Neutrophil (primary cell): Measurements from ENCODE around the gene NEK11.

ENCODE experiments used
- H3K27ac ChIP-seq: fragments of 200-600 bp; sonication (generic); 2 replicates; pipeline ENCODE4 v1.5.1; 2016; ENCODE audit warnings: mild to moderate bottlenecking, moderate library complexity
- H3K27me3 ChIP-seq: fragments of 200-600 bp; sonication (generic); 2 replicates; pipeline ENCODE4 v1.6.0; 2016; ENCODE audit warnings: mild to moderate bottlenecking
- H3K36me3 ChIP-seq: fragments of 200-600 bp; sonication (generic); 2 replicates; pipeline ENCODE4 v1.5.1; 2017
- H3K4me1 ChIP-seq, 2 experiments: fragments of 200-600 bp in 1 of 2; sonication (generic) in 1 of 2; 1 replicate in 1 of 2; 2 replicates in 1 of 2; pipeline versions ENCODE4 v1.5.1 to v1.6.1; 2013 to 2016; ENCODE audit warnings: low read depth in 1 of 2, low read length in 1 of 2, mild to moderate bottlenecking in 1 of 2, moderate library complexity in 1 of 2; ENCODE audit not compliant: control insufficient read depth in 1 of 2, insufficient read depth in 1 of 2
- H3K4me3 ChIP-seq, 2 experiments: fragments of 200-600 bp in 1 of 2; sonication (generic) in 1 of 2; 1 replicate in 1 of 2; 2 replicates in 1 of 2; pipeline ENCODE4 v1.5.1; 2013 to 2016; ENCODE audit warnings: low read depth in 1 of 2, low read length in 1 of 2, mild to moderate bottlenecking in 1 of 2, moderate library complexity in 1 of 2
- H3K9me3 ChIP-seq: fragments of 200-600 bp; sonication (generic); 2 replicates; pipeline ENCODE4 v1.5.1; 2016
- TF ChIP-seq, protein P1 (sequence below): fragments of 200-600 bp; sonication (generic); IDR thresholded peaks from 2 replicates; pipeline ENCODE4 v1.5.1; 2016; ENCODE audit warnings: antibody characterized with exemption

NEK11 gene

DNA sequence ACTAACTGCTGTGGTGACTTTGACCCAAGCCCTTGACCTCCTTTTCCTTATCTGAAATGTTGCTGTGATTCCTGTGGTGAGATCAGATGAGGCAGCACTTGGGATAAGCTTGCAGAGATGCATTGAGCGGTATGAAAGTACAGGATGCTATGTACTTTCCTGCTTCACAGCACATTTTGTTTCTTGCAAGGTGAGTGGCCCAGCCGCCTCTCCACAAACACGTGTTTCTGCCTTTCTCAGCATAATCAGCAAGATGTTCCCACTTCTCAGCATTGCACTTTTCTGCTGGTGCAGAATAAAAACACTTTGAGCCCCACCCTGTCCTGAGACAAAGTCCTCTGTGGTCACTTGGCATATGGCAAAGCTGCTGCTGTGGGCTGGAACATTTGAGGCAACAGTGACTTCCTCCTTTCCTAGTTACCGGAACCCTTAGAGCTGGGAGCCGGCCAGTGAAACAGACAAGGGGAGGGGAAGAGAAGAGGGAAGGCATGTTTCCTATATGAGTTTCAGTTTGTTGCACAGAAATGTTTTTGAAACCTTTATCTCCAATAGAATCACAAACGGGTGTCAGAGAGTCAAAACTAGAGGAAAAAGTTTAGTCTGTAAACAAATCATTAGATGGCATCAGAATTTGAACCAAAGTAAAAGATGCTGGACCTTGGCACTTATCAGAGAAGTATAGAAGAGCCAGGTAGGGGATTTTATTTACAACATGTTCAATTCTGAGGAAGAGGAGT, 359.9 kb downstream of the NEK11 start:
- H3K27me3 ChIP-seq = no peaks in the 10 kb centered on the region
- no peaks in the 10 kb centered on the region for H3K9me3 ChIP-seq
- peak overlapping the region; percentile 36 to 52 for H3K4me3 ChIP-seq
- H3K27ac ChIP-seq = peak overlapping the region; percentile 80
- TF ChIP-seq, protein P1, sequence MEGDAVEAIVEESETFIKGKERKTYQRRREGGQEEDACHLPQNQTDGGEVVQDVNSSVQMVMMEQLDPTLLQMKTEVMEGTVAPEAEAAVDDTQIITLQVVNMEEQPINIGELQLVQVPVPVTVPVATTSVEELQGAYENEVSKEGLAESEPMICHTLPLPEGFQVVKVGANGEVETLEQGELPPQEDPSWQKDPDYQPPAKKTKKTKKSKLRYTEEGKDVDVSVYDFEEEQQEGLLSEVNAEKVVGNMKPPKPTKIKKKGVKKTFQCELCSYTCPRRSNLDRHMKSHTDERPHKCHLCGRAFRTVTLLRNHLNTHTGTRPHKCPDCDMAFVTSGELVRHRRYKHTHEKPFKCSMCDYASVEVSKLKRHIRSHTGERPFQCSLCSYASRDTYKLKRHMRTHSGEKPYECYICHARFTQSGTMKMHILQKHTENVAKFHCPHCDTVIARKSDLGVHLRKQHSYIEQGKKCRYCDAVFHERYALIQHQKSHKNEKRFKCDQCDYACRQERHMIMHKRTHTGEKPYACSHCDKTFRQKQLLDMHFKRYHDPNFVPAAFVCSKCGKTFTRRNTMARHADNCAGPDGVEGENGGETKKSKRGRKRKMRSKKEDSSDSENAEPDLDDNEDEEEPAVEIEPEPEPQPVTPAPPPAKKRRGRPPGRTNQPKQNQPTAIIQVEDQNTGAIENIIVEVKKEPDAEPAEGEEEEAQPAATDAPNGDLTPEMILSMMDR = no peak
- H3K4me1 ChIP-seq = peaks cover 44 to 46% of the 10 kb centered on the region in 2 experiments
- peaks cover 8% of the 10 kb centered on the region for H3K36me3 ChIP-seq

DNA sequence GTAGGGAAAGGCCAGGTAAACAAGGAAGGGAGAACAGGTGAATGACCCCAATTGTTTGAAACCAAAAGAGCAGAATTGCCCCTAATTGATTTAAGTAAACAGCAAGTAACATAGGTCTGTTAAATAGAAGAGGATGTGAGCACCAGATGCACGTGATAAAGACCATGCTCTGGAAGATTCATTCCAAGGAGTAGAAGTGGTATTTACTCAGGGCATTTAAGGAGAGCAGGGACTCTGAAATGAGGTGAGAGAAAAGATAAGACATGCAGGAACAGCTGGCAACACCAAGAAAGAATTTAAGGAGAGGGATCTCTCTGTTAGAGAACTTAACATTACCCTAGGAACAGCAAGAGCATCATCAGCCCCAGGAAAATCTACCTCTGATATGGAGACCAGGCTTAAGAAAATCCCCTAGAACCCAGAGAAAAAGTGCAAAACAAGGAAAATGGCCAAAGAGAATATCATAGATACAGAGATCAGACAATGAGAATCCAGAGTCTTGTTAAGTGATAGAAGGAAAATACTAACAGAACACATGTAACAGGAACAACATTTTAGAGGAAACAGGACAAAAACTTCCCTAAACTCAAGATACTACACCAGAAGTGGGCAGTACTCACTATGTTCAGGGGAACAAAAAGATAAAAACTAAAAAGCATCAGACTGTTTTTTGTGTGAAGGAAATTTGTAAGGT, 361.3 kb downstream of the NEK11 start:
- TF ChIP-seq, protein P1 = no peak
- H3K27me3 ChIP-seq = no peaks in the 10 kb centered on the region

DNA sequence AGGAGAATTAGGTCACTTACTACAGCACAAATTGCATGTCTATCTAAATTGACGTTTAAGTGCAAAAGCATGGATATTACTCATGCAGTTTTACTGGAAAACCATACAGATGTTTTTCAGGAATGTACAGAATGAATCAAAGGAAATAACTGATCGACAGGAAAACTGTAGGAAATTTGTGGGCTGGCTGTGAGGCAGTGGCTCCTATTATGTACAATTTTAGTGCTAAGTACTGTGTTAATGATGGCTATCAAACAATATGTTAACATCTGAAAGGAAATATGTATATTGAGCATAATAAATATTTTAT, 361.8 kb downstream of the NEK11 start:
- Histone ChIP-seq H3K9me3 (no peaks in the 10 kb centered on the region), H3K4me1 (peaks cover 33 to 36% of the 10 kb centered on the region in 2 experiments), H3K36me3 (peaks cover 5% of the 10 kb centered on the region), H3K4me3 (no peak overlapping the region), H3K27ac (peak overlapping the region; percentile 80), H3K27me3 (no peaks in the 10 kb centered on the region)
- TF ChIP-seq, protein P1 = no peak

More for the DNA sequence above, 361.3 kb downstream of the NEK11 start:
- H3K27ac ChIP-seq = peak overlapping the region; percentile 80
- H3K4me3 ChIP-seq = no peak overlapping the region
- H3K4me1 ChIP-seq = peaks cover 33 to 36% of the 10 kb centered on the region in 2 experiments
- H3K9me3 ChIP-seq = no peaks in the 10 kb centered on the region
- H3K36me3 ChIP-seq = peaks cover 8% of the 10 kb centered on the region

DNA sequence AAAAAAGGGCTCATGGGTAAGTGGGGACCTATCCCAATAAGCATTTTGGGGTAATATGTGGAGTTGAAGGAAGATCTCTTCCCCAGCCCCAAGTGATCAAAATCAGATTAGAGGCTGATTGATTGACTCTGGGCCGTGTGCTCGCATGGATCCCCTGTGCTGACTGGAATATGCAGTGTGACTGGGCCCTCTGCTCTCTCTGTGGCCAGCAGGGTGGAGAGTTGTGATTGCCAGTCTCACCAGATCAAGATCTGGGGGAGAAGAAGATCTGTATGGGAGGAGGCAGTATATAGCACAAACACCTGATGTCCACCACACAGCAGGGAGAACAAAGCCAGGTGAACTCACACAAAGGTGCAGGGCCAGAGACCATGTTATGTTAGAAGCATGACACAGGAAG, 363.7 kb downstream of the NEK11 start:
- no peaks in the 10 kb centered on the region for H3K36me3 ChIP-seq

DNA sequence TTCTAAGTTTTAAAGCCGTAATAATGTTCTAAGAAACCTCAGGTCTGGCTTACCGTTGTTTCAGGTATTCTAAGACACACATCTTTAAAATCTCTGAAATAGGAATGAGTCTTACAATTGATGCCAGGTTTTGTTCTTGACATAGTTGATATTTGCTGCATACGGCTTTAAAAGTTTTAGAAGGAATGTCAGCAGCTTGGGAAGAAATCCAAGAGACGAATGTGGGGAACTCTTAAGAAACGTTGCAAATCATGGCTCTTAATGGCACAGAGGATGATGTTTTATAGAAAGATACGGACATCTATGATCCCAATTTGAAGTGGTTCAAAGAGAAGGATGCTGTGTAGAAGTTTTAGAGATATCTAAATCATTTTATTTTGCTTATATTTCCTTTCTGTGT, 366.4 kb downstream of the NEK11 start:
- Histone ChIP-seq H3K4me3 (no peak overlapping the region), H3K4me1 (peaks cover 6% of the 10 kb centered on the region in 2 experiments), H3K27me3 (no peaks in the 10 kb centered on the region), H3K27ac (no peak overlapping the region), H3K36me3 (no peaks in the 10 kb centered on the region), H3K9me3 (no peaks in the 10 kb centered on the region)
- TF ChIP-seq, protein P1 = no peak

More for the DNA sequence above, 363.7 kb downstream of the NEK11 start:
- no peak overlapping the region for H3K4me3 ChIP-seq
- H3K9me3 ChIP-seq = no peaks in the 10 kb centered on the region
- H3K4me1 ChIP-seq = peaks cover 33% of the 10 kb centered on the region in 2 experiments
- H3K27me3 ChIP-seq = no peaks in the 10 kb centered on the region
- TF ChIP-seq, protein P1 = no peak
- H3K27ac ChIP-seq = no peak overlapping the region
